HT-29 (cell line): ENCODE data around the gene DDX51. TPM values are rescaled to one million over a fixed set of nuclear protein-coding genes. Genes with fewer than 3 reads are reported as not detected.

ENCODE experiments used
- DNase-seq: peaks from one replicate; pipeline ENCODE4 v3.0.0-alpha.2; 2015; ENCODE audit warnings: low spot score
- total RNA-seq: library from RNA; depleted of rRNA; stranded (reverse); fragments of >200 nt; shearing (Covaris generic); gene quantifications from 2 replicates; pipeline ENCODE4 v1.2.3, GENCODE V29; 2014

Gene DDX51
- total RNA-seq, 1 experiment from 2014 or later: 35.3 TPM

GRCh38 chr12:132179431-132180362 lies 35.6 kb upstream of the DDX51 start:
- DNase-seq: no peak

- DNase-seq: no peak
These were observed 34.8 kb upstream of the DDX51 start for GRCh38 chr12:132178801-132179401.

- no peak for DNase-seq
These were observed 34.2 kb upstream of the DDX51 start for GRCh38 chr12:132178316-132178715.

GRCh38 chr12:132176920-132177551 lies 32.9 kb upstream of the DDX51 start:
- no peak for DNase-seq

GRCh38 chr12:132176385-132176919 lies 32.3 kb upstream of the DDX51 start:
- no peak for DNase-seq

- DNase-seq: no peak
These were observed 31.6 kb upstream of the DDX51 start for GRCh38 chr12:132175496-132176384.

- DNase-seq: no peak
These were observed 30.8 kb upstream of the DDX51 start for GRCh38 chr12:132174839-132175490.

GRCh38 chr12:132174015-132174838 lies 30.1 kb upstream of the DDX51 start:
- no peak for DNase-seq

GRCh38 chr12:132173135-132174014 lies 29.3 kb upstream of the DDX51 start:
- no peak for DNase-seq

- no peak for DNase-seq
These were observed 28.5 kb upstream of the DDX51 start for GRCh38 chr12:132172619-132173018.

- DNase-seq: no peak
These were observed 27.9 kb upstream of the DDX51 start for GRCh38 chr12:132171968-132172521.

GRCh38 chr12:132171293-132171967 lies 27.3 kb upstream of the DDX51 start:
- no peak for DNase-seq

GRCh38 chr12:132170637-132171292 lies 26.6 kb upstream of the DDX51 start:
- no peak for DNase-seq

- no peak for DNase-seq
These were observed 26.0 kb upstream of the DDX51 start for GRCh38 chr12:132170094-132170636.

- DNase-seq: no peak
These were observed 25.3 kb upstream of the DDX51 start for GRCh38 chr12:132169376-132169775.

- no peak for DNase-seq
These were observed 24.4 kb upstream of the DDX51 start for GRCh38 chr12:132168311-132169031.
